IMR-90 (cell line): ENCODE results near the gene GNG7. TPM values are rescaled to one million over a fixed set of nuclear protein-coding genes. Genes with fewer than 3 reads are reported as not detected.

Experiments used
- ATAC-seq: fragments of 200-7000 bp; cut with Tn5 transposase; 2 replicates; pipeline ENCODE4 v1.9.1; 2020; ENCODE audit warnings: low read depth, mild to moderate bottlenecking, moderate library complexity
- BruUV-seq: library from RNA; stranded (reverse); fragments of 400-500 nt; replicated peaks from 2 replicates; lab custom pipeline; 2021; lab: Mats Ljungman, UMichigan
- CTCF ChIA-PET: fragments of 300-600 bp; formaldehyde crosslinking; extraction: SDS; loops from one replicate; lab custom pipeline; 2021; ENCODE audit warnings: antibody characterized with exemption; lab: Yijun Ruan, JAX
- POLR2A ChIA-PET: fragments of 300-600 bp; sonication (Branson Sonifier 250); formaldehyde crosslinking; loops from one replicate; lab custom pipeline; 2022; ENCODE audit warnings: antibody characterized with exemption; ENCODE audit not compliant: unreplicated experiment; lab: Charles Lee
- DNase-seq: peaks from one replicate; pipeline ENCODE4 v3.0.0; 2013
- H2AFZ ChIP-seq: replicated peaks from 2 replicates; pipeline ENCODE3; 2013; ENCODE audit warnings: low read length, mild to moderate bottlenecking; ENCODE audit not compliant: poor library complexity
- H2AK5ac ChIP-seq: 2 replicates; pipeline ENCODE4 v1.6.1; 2013; ENCODE audit warnings: low read depth, low read length, inconsistent platforms
- H2AK9ac ChIP-seq: replicated peaks from 2 replicates; pipeline ENCODE3; 2013; ENCODE audit warnings: mild to moderate bottlenecking, low read depth, low read length, moderate library complexity; ENCODE audit not compliant: poor library complexity
- H2BK120ac ChIP-seq: 2 replicates; pipeline ENCODE4 v1.6.1; 2013; ENCODE audit warnings: low read depth, low read length, inconsistent platforms
- H2BK15ac ChIP-seq: 3 replicates; pipeline ENCODE4 v1.6.1; 2013; ENCODE audit warnings: low read depth, low read length, inconsistent platforms
- H2BK20ac ChIP-seq: 2 replicates; pipeline ENCODE4 v1.6.1; 2013; ENCODE audit warnings: low read depth, mild to moderate bottlenecking, inconsistent platforms, low read length, moderate library complexity
- H2BK5ac ChIP-seq: 2 replicates; pipeline ENCODE4 v1.6.1; 2013; ENCODE audit warnings: mild to moderate bottlenecking, low read depth, low read length, inconsistent platforms; ENCODE audit not compliant: poor library complexity, severe bottlenecking
- H3K14ac ChIP-seq: replicated peaks from 2 replicates; pipeline ENCODE4 v1.6.1; 2013; ENCODE audit warnings: low read depth, low read length, inconsistent platforms
- H3K18ac ChIP-seq: 2 replicates; pipeline ENCODE4 v1.6.1; 2013; ENCODE audit warnings: low read depth, low read length, control low read depth
- H3K23ac ChIP-seq: 2 replicates; pipeline ENCODE4 v1.6.1; 2013; ENCODE audit warnings: low read depth, low read length, inconsistent platforms
- H3K27ac ChIP-seq: 2 replicates; pipeline ENCODE4 v1.5.1; 2013; ENCODE audit warnings: mild to moderate bottlenecking, control low read depth, low read length; ENCODE audit not compliant: insufficient read depth
- H3K27me3 ChIP-seq: 2 replicates; pipeline ENCODE4 v1.6.1; 2013; ENCODE audit warnings: low read length; ENCODE audit not compliant: control insufficient read depth, insufficient read depth
- H3K36me3 ChIP-seq: 2 replicates; pipeline ENCODE4 v1.6.1; 2013; ENCODE audit warnings: low read length, mixed read lengths; ENCODE audit not compliant: control insufficient read depth, insufficient read depth
- H3K4ac ChIP-seq: 2 replicates; pipeline ENCODE4 v1.6.1; 2013; ENCODE audit warnings: low read depth, low read length, inconsistent platforms
- H3K4me1 ChIP-seq: 2 replicates; pipeline ENCODE4 v1.6.1; 2013; ENCODE audit warnings: low read length, mixed read lengths; ENCODE audit not compliant: control insufficient read depth, insufficient read depth
- H3K4me2 ChIP-seq: 2 replicates; pipeline ENCODE4 v1.6.1; 2013; ENCODE audit warnings: low read depth, mild to moderate bottlenecking, control low read depth, low read length, moderate library complexity
- H3K4me3 ChIP-seq: 2 replicates; pipeline ENCODE4 v1.5.1; 2013; ENCODE audit warnings: low read depth, mild to moderate bottlenecking, control low read depth, low read length, moderate library complexity; ENCODE audit not compliant: insufficient read depth
- H3K56ac ChIP-seq: 2 replicates; pipeline ENCODE4 v1.6.1; 2013; ENCODE audit warnings: low read length, inconsistent platforms; ENCODE audit not compliant: insufficient read depth; ENCODE audit errors: extremely low read depth
- H3K79me1 ChIP-seq, 2 experiments: 2 replicates each; pipeline ENCODE4 v1.6.1; 2013; ENCODE audit warnings: low read length in 2 of 2, inconsistent platforms in 1 of 2, low read depth in 1 of 2
- H3K9ac ChIP-seq: 2 replicates; pipeline ENCODE4 v1.6.1; 2013; ENCODE audit warnings: low read depth, low read length, control low read depth
- H3K9me1 ChIP-seq: 2 replicates; pipeline ENCODE4 v1.6.1; 2013; ENCODE audit warnings: low read length, inconsistent platforms; ENCODE audit not compliant: insufficient read depth
- H3K9me3 ChIP-seq: 2 replicates; pipeline ENCODE4 v1.6.1; 2013; ENCODE audit warnings: low read length; ENCODE audit not compliant: control insufficient read depth, insufficient read depth
- H4K20me1 ChIP-seq: 2 replicates; pipeline ENCODE4 v1.6.1; 2013; ENCODE audit warnings: low read length, inconsistent platforms; ENCODE audit not compliant: insufficient read depth
- H4K5ac ChIP-seq: 2 replicates; pipeline ENCODE4 v1.6.1; 2013; ENCODE audit warnings: mild to moderate bottlenecking, low read depth, low read length, control low read depth
- H4K8ac ChIP-seq, 2 experiments: 2 replicates each; pipeline ENCODE4 v1.6.1; 2013; ENCODE audit warnings: low read depth in 2 of 2, low read length in 2 of 2, control low read depth in 1 of 2, inconsistent platforms in 1 of 2
- H4K91ac ChIP-seq: 2 replicates; pipeline ENCODE4 v1.6.1; 2013; ENCODE audit warnings: low read depth, low read length, inconsistent platforms; ENCODE audit not compliant: insufficient read depth
- BHLHE40 ChIP-seq: fragments of 150-350 bp; IDR thresholded peaks from 2 replicates; pipeline ENCODE4 v1.6.1; 2016; ENCODE audit warnings: mild to moderate bottlenecking, low read depth, low read length
- CEBPB ChIP-seq: IDR thresholded peaks from 2 replicates; pipeline ENCODE4 v1.6.1; 2012; ENCODE audit warnings: low read depth, low read length, improper control_type of control experiment
- CHD1 ChIP-seq: IDR thresholded peaks from 2 replicates; pipeline ENCODE4 v1.6.1; 2012; ENCODE audit warnings: low read depth, low read length, improper control_type of control experiment
- FOS ChIP-seq: fragments of 150-350 bp; IDR thresholded peaks from 2 replicates; pipeline ENCODE4 v1.6.1; 2016; ENCODE audit warnings: low read depth, low read length
- MAFK ChIP-seq: IDR thresholded peaks from 2 replicates; pipeline ENCODE4 v1.6.1; 2012; ENCODE audit warnings: low read depth, low read length, improper control_type of control experiment
- MAZ ChIP-seq: IDR thresholded peaks from 2 replicates; pipeline ENCODE4 v1.6.1; 2012; ENCODE audit warnings: low read depth, mild to moderate bottlenecking, low read length, improper control_type of control experiment, moderate library complexity, borderline replicate concordance
- MXI1 ChIP-seq: IDR thresholded peaks from 2 replicates; pipeline ENCODE4 v1.6.1; 2012; ENCODE audit warnings: low read depth, mild to moderate bottlenecking, low read length, moderate library complexity, borderline replicate concordance
- NFE2L2 ChIP-seq: fragments of 150-350 bp; IDR thresholded peaks from 2 replicates; pipeline ENCODE4 v1.6.1; 2016; ENCODE audit warnings: low read depth, mild to moderate bottlenecking, low read length
- POLR2A ChIP-seq: IDR thresholded peaks from 2 replicates; pipeline ENCODE4 v1.6.1; 2012; ENCODE audit warnings: mild to moderate bottlenecking, low read depth, low read length
- RAD21 ChIP-seq: IDR thresholded peaks from 2 replicates; pipeline ENCODE4 v1.6.1; 2012; ENCODE audit warnings: low read length, improper control_type of control experiment
- RCOR1 ChIP-seq: IDR thresholded peaks from 2 replicates; pipeline ENCODE4 v1.6.1; 2012; ENCODE audit warnings: mild to moderate bottlenecking, low read length, improper control_type of control experiment; ENCODE audit not compliant: insufficient replicate concordance
- RFX5 ChIP-seq: IDR thresholded peaks from 2 replicates; pipeline ENCODE4 v1.8.0; 2012; ENCODE audit warnings: low read depth, mild to moderate bottlenecking, low read length, moderate library complexity
- SMC3 ChIP-seq: fragments of 150-350 bp; IDR thresholded peaks from 2 replicates; pipeline ENCODE4 v1.6.1; 2016; ENCODE audit warnings: low read depth, mild to moderate bottlenecking, antibody characterized with exemption, low read length, moderate library complexity
- WGBS, 2 experiments: methylation state at CpG; one replicate each; pipeline versions ENCODE4 v1.1.5 to v1.1.7; 2013; ENCODE audit warnings: missing lambda C conversion rate in 2 of 2; ENCODE audit not compliant: insufficient read length in 1 of 2; ENCODE audit errors: extremely low coverage in 2 of 2; 5-methylcytosine and 5-hydroxymethylcytosine counted together
- dilution Hi-C: fragments of 300-500 bp; cut with HindIII; formaldehyde crosslinking; loops from one replicate; pipeline ENCODE4 v1.14.3; 2018; ENCODE audit warnings: low sequenced_read_pairs; ENCODE audit not compliant: unreplicated experiment
- in situ Hi-C: fragments of 300-500 bp; cut with MboI; formaldehyde crosslinking; loops from 3 replicates; pipeline ENCODE4 v1.14.3; 2019; ENCODE audit warnings: low sequenced_read_pairs, inconsistent platforms, mixed read lengths
- intact Hi-C: fragments of 100-400 bp; cut with micrococcal nuclease; formaldehyde crosslinking; loops from 2 replicates; pipeline ENCODE4 v1.10.0; 2022
- polyA plus RNA-seq, 3 experiments: library from polyadenylated mRNA; depleted of rRNA; stranded (reverse); fragments of >200 nt; gene quantifications; 2 replicates each; pipeline ENCODE4 v1.2.3, GENCODE V29; 2012; ENCODE audit warnings: low replicate concordance in 1 of 3
- total RNA-seq: library from RNA; depleted of rRNA; stranded (reverse); fragments of >200 nt; gene quantifications from 2 replicates; pipeline ENCODE4 v1.2.3, GENCODE V29; 2012
- TF ChIP-seq, protein P1 (sequence below): fragments of 150-350 bp; IDR thresholded peaks from 2 replicates; pipeline ENCODE4 v1.6.1; 2017; ENCODE audit warnings: mild to moderate bottlenecking, antibody characterized with exemption, low read length, low read depth
- TF ChIP-seq, protein P2 (sequence below): conservative IDR thresholded peaks from 2 replicates; pipeline ENCODE4 v1.5.1; 2012; ENCODE audit warnings: mild to moderate bottlenecking, low read depth, low read length, improper control_type of control experiment
- TF ChIP-seq, protein P3 (sequence below): fragments of 150-350 bp; IDR thresholded peaks from 2 replicates; pipeline ENCODE4 v1.6.1; 2016; ENCODE audit warnings: low read depth, mild to moderate bottlenecking, low read length, moderate library complexity, borderline replicate concordance

GNG7 gene
- total and polyA plus RNA-seq, 2 of the 4 experiments (the other 2 are of a cell fraction) = under 0.01 to 0.21 TPM

- in situ Hi-C loops = loop anchor here (5.0 kb wide), 1 partner anchor 101 kb away; no protein-coding TSS in a partner anchor
- H2AK5ac ChIP-seq = no peak overlapping the region
- DNase-seq (no peak), ATAC-seq (no peak)
- H2BK15ac ChIP-seq = no peak overlapping the region
- no peak overlapping the region for H3K4me2 ChIP-seq
- TF ChIP-seq FOS (no peak), CHD1 (no peak), MAZ (no peak), MAFK (no peak), MXI1 (no peak), SMC3 (no peak), NFE2L2 (no peak), RAD21 (no peak), POLR2A (no peak), RFX5 (no peak), BHLHE40 (no peak), CEBPB (no peak), RCOR1 (no peak)
- TF ChIP-seq, protein P1, sequence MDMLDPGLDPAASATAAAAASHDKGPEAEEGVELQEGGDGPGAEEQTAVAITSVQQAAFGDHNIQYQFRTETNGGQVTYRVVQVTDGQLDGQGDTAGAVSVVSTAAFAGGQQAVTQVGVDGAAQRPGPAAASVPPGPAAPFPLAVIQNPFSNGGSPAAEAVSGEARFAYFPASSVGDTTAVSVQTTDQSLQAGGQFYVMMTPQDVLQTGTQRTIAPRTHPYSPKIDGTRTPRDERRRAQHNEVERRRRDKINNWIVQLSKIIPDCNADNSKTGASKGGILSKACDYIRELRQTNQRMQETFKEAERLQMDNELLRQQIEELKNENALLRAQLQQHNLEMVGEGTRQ = no peak
- TF ChIP-seq, protein P2, sequence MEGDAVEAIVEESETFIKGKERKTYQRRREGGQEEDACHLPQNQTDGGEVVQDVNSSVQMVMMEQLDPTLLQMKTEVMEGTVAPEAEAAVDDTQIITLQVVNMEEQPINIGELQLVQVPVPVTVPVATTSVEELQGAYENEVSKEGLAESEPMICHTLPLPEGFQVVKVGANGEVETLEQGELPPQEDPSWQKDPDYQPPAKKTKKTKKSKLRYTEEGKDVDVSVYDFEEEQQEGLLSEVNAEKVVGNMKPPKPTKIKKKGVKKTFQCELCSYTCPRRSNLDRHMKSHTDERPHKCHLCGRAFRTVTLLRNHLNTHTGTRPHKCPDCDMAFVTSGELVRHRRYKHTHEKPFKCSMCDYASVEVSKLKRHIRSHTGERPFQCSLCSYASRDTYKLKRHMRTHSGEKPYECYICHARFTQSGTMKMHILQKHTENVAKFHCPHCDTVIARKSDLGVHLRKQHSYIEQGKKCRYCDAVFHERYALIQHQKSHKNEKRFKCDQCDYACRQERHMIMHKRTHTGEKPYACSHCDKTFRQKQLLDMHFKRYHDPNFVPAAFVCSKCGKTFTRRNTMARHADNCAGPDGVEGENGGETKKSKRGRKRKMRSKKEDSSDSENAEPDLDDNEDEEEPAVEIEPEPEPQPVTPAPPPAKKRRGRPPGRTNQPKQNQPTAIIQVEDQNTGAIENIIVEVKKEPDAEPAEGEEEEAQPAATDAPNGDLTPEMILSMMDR = no peak
- TF ChIP-seq, protein P3, sequence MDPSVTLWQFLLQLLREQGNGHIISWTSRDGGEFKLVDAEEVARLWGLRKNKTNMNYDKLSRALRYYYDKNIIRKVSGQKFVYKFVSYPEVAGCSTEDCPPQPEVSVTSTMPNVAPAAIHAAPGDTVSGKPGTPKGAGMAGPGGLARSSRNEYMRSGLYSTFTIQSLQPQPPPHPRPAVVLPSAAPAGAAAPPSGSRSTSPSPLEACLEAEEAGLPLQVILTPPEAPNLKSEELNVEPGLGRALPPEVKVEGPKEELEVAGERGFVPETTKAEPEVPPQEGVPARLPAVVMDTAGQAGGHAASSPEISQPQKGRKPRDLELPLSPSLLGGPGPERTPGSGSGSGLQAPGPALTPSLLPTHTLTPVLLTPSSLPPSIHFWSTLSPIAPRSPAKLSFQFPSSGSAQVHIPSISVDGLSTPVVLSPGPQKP = no peak
- no peak overlapping the region for H3K27ac ChIP-seq
- no peak overlapping the region for H2AFZ ChIP-seq
- H3K9me3 ChIP-seq = no peaks in the 10 kb centered on the region
- BruUV-seq = no TSS peak
- H3K14ac ChIP-seq = no peak overlapping the region
- no peak overlapping the region for H3K4ac ChIP-seq
- no peak overlapping the region for H4K5ac ChIP-seq
- WGBS, 2 experiments = 70% methylated on average over 2 of the region's 16 CpGs; no CpG with 5 or more reads in 1 of the 2 experiments
- no peaks in the 10 kb centered on the region for H3K79me1 ChIP-seq
- dilution Hi-C loops = no loop called here
- H3K23ac ChIP-seq = no peak overlapping the region
- H3K4me3 ChIP-seq = no peak overlapping the region
- ChIA-PET POLR2A (no interaction called here), CTCF (no interaction called here)
- no peak overlapping the region for H2BK5ac ChIP-seq
- intact Hi-C loops = no loop called here
- no peak overlapping the region for H2BK120ac ChIP-seq
- H4K20me1 ChIP-seq = no peaks in the 10 kb centered on the region
- no peaks in the 10 kb centered on the region for H3K9me1 ChIP-seq
- H3K4me1 ChIP-seq = no peaks in the 10 kb centered on the region
- no peak overlapping the region for H3K56ac ChIP-seq
- no peak overlapping the region for H3K9ac ChIP-seq
- H3K18ac ChIP-seq = no peak overlapping the region
- H4K8ac ChIP-seq = no peak overlapping the region
- H2AK9ac ChIP-seq = no peak overlapping the region
- H3K27me3 ChIP-seq = peaks cover 20% of the 10 kb centered on the region
- no peak overlapping the region for H4K91ac ChIP-seq
- H2BK20ac ChIP-seq = no peak overlapping the region
- H3K36me3 ChIP-seq = no peaks in the 10 kb centered on the region
Observed at GRCh38 chr19:2645826-2646225, 56.7 kb downstream of the GNG7 start.
